HEK293T (cell line): ENCODE measurements around the gene FAM170B.

Experiments
- ARNT ChIP-seq: fragments of 450-650 bp; IDR thresholded peaks from 2 replicates; pipeline ENCODE4 v1.6.1; 2017; ENCODE audit warnings: mild to moderate bottlenecking
- BHLHE40 ChIP-seq: fragments of 450-650 bp; IDR thresholded peaks from 2 replicates; pipeline ENCODE4 v1.6.1; 2016; ENCODE audit warnings: mild to moderate bottlenecking, moderate library complexity, borderline replicate concordance
- ELF4 ChIP-seq: fragments of 450-650 bp; IDR thresholded peaks from 2 replicates; pipeline ENCODE4 v1.6.1; 2017; ENCODE audit warnings: antibody characterized with exemption
- HDGF ChIP-seq: fragments of 450-650 bp; IDR thresholded peaks from 2 replicates; pipeline ENCODE4 v1.6.1; 2017; ENCODE audit warnings: antibody characterized with exemption, borderline replicate concordance
- L3MBTL2 ChIP-seq: fragments of 450-650 bp; conservative IDR thresholded peaks from 2 replicates; pipeline ENCODE4 v1.6.1; 2016; ENCODE audit warnings: mild to moderate bottlenecking
- SP1 ChIP-seq: fragments of 450-650 bp; IDR thresholded peaks from 2 replicates; pipeline ENCODE4 v1.6.1; 2017
- TARDBP ChIP-seq: fragments of 450-650 bp; IDR thresholded peaks from 2 replicates; pipeline ENCODE4 v1.6.1; 2016
- TF ChIP-seq, protein P1 (sequence below): fragments of 450-650 bp; IDR thresholded peaks from 2 replicates; pipeline ENCODE4 v1.6.1; 2016

DNA sequence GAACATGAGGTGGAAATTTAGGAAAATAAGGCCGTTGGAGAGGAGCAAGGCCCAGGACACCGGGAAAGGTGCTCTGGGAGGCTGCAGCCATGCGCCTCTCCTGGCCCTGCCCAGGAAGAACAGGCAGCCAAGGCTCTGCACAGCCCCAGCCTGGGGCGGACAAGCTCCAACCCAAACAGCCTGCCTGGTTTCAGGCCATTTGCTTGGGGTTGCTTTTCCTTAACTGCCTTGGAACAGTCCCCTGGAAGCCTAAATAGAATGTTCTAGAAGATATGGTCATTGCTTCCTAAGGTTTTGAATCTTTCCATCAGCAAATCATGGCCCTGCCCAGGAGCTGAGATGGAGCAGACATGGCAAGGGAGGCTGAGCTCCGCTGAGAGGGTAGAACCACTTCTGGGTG is 29.5 kb downstream of the FAM170B start:
- TF ChIP-seq BHLHE40 = no peak
- no peak for TF ChIP-seq SP1
- TF ChIP-seq ARNT = no peak
- no peak for TF ChIP-seq TARDBP
- no peak for TF ChIP-seq ELF4
- TF ChIP-seq L3MBTL2 = no peak
- TF ChIP-seq, protein P1, sequence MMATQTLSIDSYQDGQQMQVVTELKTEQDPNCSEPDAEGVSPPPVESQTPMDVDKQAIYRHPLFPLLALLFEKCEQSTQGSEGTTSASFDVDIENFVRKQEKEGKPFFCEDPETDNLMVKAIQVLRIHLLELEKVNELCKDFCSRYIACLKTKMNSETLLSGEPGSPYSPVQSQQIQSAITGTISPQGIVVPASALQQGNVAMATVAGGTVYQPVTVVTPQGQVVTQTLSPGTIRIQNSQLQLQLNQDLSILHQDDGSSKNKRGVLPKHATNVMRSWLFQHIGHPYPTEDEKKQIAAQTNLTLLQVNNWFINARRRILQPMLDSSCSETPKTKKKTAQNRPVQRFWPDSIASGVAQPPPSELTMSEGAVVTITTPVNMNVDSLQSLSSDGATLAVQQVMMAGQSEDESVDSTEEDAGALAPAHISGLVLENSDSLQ = no peak
- no peak for TF ChIP-seq HDGF
